HG03095 (cell line): Measurements from ENCODE around the gene CUL4A.
"Not testable (repeated sequence)": the region's sequence is repeated elsewhere in the genome, so short reads cannot be mapped to it uniquely, and the experiment has no call there.

Experiments used
- ATAC-seq: cut with Tn5 transposase; IDR thresholded peaks from one replicate; pipeline ENCODE4 v1.9.1; 2021; ENCODE audit warnings: moderate library complexity; ENCODE audit not compliant: unreplicated experiment

The CUL4A gene

GRCh38 chr13:113233101-113233500, 23.7 kb downstream of the CUL4A start:
- no peak for ATAC-seq

- no peak for ATAC-seq
These were observed 29.1 kb downstream of the CUL4A start for GRCh38 chr13:113238536-113238935.

- ATAC-seq = no peak
These were observed 29.9 kb downstream of the CUL4A start for GRCh38 chr13:113239357-113239756.

- ATAC-seq = no peak
These were observed 30.6 kb downstream of the CUL4A start for GRCh38 chr13:113239986-113240385.

- ATAC-seq = not testable (repeated sequence)
These were observed 32.2 kb downstream of the CUL4A start for GRCh38 chr13:113241623-113242022.

- ATAC-seq = no peak
These were observed 34.4 kb downstream of the CUL4A start for GRCh38 chr13:113243847-113244246.

- no peak for ATAC-seq
These were observed 36.7 kb downstream of the CUL4A start for GRCh38 chr13:113245849-113246796.

GRCh38 chr13:113252516-113253095, 43.2 kb downstream of the CUL4A start:
- ATAC-seq = no peak

GRCh38 chr13:113257908-113258307, 48.5 kb downstream of the CUL4A start:
- not testable (repeated sequence) for ATAC-seq

- ATAC-seq = no peak
These were observed 49.1 kb downstream of the CUL4A start for GRCh38 chr13:113258321-113259054.

- no peak for ATAC-seq
These were observed 51.6 kb downstream of the CUL4A start for GRCh38 chr13:113260996-113261395.

GRCh38 chr13:113263016-113263415, 53.6 kb downstream of the CUL4A start:
- not testable (repeated sequence) for ATAC-seq

GRCh38 chr13:113267642-113268405, 58.4 kb downstream of the CUL4A start:
- no peak for ATAC-seq

- ATAC-seq = no peak
These were observed 62.6 kb downstream of the CUL4A start for GRCh38 chr13:113272031-113272430.

GRCh38 chr13:113272701-113273181, 63.3 kb downstream of the CUL4A start:
- ATAC-seq = no peak

- ATAC-seq = no peak
These were observed 63.9 kb downstream of the CUL4A start for GRCh38 chr13:113273321-113273720.

GRCh38 chr13:113273851-113274590, 64.6 kb downstream of the CUL4A start:
- ATAC-seq = no peak

- no peak for ATAC-seq
These were observed 65.3 kb downstream of the CUL4A start for GRCh38 chr13:113274721-113275120.

- ATAC-seq = no peak
These were observed 66.0 kb downstream of the CUL4A start for GRCh38 chr13:113275387-113275786.

GRCh38 chr13:113280126-113280525, 70.7 kb downstream of the CUL4A start:
- ATAC-seq = no peak
